Measurements from ENCODE around the gene ABLIM2.

Gene ABLIM2

DNA sequence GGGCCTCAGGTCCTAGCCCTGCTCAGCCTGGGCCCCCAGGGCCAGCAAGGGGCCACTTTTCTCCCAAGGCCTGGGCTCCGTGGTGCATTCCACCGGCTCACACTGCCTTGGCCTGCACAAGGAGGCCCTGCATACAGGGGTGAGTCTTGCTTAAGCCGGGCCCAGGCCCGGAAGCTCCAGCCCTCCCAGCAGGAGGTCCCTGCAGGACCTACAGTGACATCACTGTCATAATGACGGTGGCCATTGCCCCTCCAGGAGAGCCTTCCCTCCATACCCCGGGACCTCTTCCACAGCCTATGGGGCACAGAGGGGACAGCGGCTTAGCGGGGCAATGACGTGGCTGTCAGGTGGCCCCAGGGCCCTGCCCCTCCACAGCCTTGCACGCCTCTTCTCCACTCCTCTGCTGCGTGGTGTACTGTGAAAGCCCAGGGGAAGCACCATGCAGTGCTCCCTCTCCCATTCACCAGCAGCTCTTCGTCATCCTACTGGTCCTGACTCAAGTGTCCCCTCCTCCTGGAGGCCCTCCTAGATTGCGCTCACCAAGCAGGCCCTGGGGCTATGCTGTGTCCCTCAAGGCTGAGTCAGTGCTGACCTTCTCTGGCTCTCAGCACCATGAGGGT lies 186.6 kb downstream of the ABLIM2 start:
- DNase-seq (ENCODE audit: low spot score) (no peak), ATAC-seq (ENCODE audit: low read depth) (no peak; the same call in 2 of the 3 replicates)
- peaks cover 45% of the 10 kb centered on the region for H3K4me1 ChIP-seq (ENCODE audit: insufficient read depth, poor library complexity, severe bottlenecking)
- no peaks in the 10 kb centered on the region for H3K36me3 ChIP-seq (ENCODE audit: low read depth)
- H3K27ac ChIP-seq (ENCODE audit: poor library complexity, severe bottlenecking): peak overlapping the region; percentile 83
- no peak overlapping the region for H3K4me3 ChIP-seq (ENCODE audit: severe bottlenecking)
- no peaks in the 10 kb centered on the region for H3K27me3 ChIP-seq (ENCODE audit: insufficient read depth, poor library complexity, severe bottlenecking)
- H3K9me3 ChIP-seq (ENCODE audit: severe bottlenecking): no peaks in the 10 kb centered on the region
- TF ChIP-seq, protein P1, sequence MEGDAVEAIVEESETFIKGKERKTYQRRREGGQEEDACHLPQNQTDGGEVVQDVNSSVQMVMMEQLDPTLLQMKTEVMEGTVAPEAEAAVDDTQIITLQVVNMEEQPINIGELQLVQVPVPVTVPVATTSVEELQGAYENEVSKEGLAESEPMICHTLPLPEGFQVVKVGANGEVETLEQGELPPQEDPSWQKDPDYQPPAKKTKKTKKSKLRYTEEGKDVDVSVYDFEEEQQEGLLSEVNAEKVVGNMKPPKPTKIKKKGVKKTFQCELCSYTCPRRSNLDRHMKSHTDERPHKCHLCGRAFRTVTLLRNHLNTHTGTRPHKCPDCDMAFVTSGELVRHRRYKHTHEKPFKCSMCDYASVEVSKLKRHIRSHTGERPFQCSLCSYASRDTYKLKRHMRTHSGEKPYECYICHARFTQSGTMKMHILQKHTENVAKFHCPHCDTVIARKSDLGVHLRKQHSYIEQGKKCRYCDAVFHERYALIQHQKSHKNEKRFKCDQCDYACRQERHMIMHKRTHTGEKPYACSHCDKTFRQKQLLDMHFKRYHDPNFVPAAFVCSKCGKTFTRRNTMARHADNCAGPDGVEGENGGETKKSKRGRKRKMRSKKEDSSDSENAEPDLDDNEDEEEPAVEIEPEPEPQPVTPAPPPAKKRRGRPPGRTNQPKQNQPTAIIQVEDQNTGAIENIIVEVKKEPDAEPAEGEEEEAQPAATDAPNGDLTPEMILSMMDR (IDR thresholded peaks at IDR 0.05; ENCODE audit: poor library complexity, severe bottlenecking): no peak

DNA sequence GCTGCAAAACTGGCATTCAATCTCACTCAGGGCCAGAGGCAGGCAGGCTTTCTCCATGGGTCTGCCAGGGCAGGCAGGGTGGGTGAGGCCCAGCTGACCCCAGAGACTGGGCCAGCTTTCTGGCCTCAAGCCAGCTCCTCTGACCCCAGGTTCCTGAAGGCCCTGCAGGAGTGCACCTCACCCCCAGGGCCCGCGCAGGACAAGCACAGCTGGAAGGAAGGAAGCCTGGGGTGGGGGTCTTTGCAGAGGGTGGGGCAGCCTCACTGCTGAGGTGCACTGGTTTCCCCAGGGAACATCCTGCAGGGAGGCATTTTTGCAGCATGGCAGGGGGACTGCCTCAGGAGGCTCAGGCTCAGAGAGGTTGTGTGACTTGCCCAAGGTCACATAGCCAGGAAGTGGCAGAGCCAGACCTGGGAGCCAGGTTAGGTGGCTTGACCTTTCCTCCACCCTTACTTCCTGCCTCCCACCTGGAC lies 187.4 kb downstream of the ABLIM2 start:
- Histone ChIP-seq H3K36me3 (ENCODE audit: low read depth) (no peaks in the 10 kb centered on the region), H3K4me3 (ENCODE audit: severe bottlenecking) (no peak overlapping the region), H3K9me3 (ENCODE audit: severe bottlenecking) (no peaks in the 10 kb centered on the region), H3K4me1 (ENCODE audit: insufficient read depth, poor library complexity, severe bottlenecking) (peaks cover 45% of the 10 kb centered on the region), H3K27me3 (ENCODE audit: insufficient read depth, poor library complexity, severe bottlenecking) (no peaks in the 10 kb centered on the region), H3K27ac (ENCODE audit: poor library complexity, severe bottlenecking) (peak overlapping the region; percentile 83)
- DNase-seq (ENCODE audit: low spot score) (no peak), ATAC-seq (ENCODE audit: low read depth) (no peak)
- TF ChIP-seq, protein P1 (IDR thresholded peaks at IDR 0.05; ENCODE audit: poor library complexity, severe bottlenecking): no peak

DNA sequence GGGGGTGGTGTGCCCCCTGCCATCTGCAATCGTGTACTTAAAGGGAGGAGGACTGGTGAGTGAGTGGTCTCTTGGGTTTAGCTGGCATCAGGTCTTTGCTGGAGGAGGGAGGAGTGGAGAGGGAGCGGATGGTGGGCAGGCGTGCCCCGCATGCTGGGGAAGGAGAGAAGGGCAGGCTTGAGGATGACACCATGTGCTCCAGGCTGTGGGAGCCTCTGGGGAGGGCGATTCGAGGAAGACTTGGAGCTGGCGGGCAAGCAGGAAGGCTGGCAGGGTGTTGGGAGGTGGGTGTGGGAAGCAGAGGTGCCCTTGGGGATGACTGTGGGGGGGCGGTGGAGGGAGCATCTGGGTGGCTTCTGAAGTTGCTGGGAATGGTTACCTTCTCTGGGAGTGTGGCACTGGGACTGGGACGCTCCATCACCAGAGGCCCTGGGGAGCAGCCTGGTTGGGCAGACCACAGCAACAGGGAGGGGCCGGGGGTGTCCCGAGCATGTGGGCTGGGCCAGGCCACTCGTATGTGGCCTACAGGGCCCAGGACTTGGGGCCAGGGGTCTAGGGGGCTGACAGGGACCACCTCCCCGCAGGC lies 188.2 kb downstream of the ABLIM2 start:
- Histone ChIP-seq H3K4me1 (ENCODE audit: insufficient read depth, poor library complexity, severe bottlenecking) (peaks cover 47% of the 10 kb centered on the region), H3K27me3 (ENCODE audit: insufficient read depth, poor library complexity, severe bottlenecking) (no peaks in the 10 kb centered on the region), H3K9me3 (ENCODE audit: severe bottlenecking) (no peaks in the 10 kb centered on the region), H3K4me3 (ENCODE audit: severe bottlenecking) (no peak overlapping the region), H3K36me3 (ENCODE audit: low read depth) (no peaks in the 10 kb centered on the region), H3K27ac (ENCODE audit: poor library complexity, severe bottlenecking) (peak overlapping the region; percentile 83)
- TF ChIP-seq, protein P1 (IDR thresholded peaks at IDR 0.05; ENCODE audit: poor library complexity, severe bottlenecking): no peak
- no peak for DNase-seq (ENCODE audit: low spot score)
- peak; percentile 5; the same call in 2 of the 3 replicates for ATAC-seq (ENCODE audit: low read depth)

DNA sequence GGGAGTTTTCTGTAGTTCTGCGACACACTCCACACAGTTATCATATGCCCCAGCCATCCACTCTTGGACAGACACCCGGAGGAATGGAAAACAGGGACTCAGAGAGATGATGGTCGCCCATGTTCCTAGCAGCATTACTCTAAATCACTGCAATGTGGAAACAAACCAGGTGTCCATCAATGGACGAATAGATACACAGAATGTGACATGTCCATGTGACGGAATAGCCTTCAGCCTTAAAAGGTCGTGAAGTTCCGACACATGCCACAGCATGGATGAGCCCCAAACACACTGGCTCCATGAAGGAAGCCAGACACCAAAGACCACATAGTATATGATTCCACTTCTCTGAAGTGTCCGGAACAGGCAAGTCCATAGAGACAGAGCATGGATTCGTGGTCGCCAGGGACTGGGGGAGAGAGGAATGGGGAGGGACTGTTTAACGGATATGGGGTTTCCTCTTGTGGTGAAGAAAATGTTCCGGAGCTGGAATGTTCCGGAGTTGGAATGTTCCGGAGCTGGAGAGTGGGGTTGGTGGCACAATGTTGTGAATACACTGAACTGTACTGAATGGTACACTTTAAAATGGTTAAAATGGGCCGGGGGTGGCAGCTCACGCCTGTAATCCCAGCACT lies 190.2 kb downstream of the ABLIM2 start:
- ATAC-seq (ENCODE audit: low read depth): no peak
- H3K4me1 ChIP-seq (ENCODE audit: insufficient read depth, poor library complexity, severe bottlenecking): peaks cover 52% of the 10 kb centered on the region
- no peaks in the 10 kb centered on the region for H3K27me3 ChIP-seq (ENCODE audit: insufficient read depth, poor library complexity, severe bottlenecking)
- no peak overlapping the region for H3K4me3 ChIP-seq (ENCODE audit: severe bottlenecking)
- H3K9me3 ChIP-seq (ENCODE audit: severe bottlenecking): no peaks in the 10 kb centered on the region
- H3K36me3 ChIP-seq (ENCODE audit: low read depth): no peaks in the 10 kb centered on the region
- H3K27ac ChIP-seq (ENCODE audit: poor library complexity, severe bottlenecking): no peak overlapping the region
- TF ChIP-seq, protein P1 (IDR thresholded peaks at IDR 0.05; ENCODE audit: poor library complexity, severe bottlenecking): no peak
- DNase-seq (ENCODE audit: low spot score): no peak
